ENCODE results near the gene CCDC191. TPM values are rescaled to one million over a fixed set of nuclear protein-coding genes. Genes with fewer than 3 reads are reported as not detected.

Gene CCDC191
- total RNA-seq, 3 donors from 2014 or later: 3.9 to 6.2 (median 5.0) TPM

- H3K4me3 ChIP-seq: no peak overlapping the region
- no peaks in the 10 kb centered on the region for H3K36me3 ChIP-seq (ENCODE audit: low read depth)
- DNase-seq (no peak), ATAC-seq (no peak)
- H3K4me1 ChIP-seq (ENCODE audit: low read depth): no peaks in the 10 kb centered on the region
- no peaks in the 10 kb centered on the region for H3K9me3 ChIP-seq
- intact Hi-C loops (cut with DNase I, micrococcal nuclease): no loop called here
- no peak for TF ChIP-seq CTCF (IDR thresholded peaks at IDR 0.05)
These were observed 21.4 kb downstream of the CCDC191 start for GRCh38 chr3:114034787-114035545.

GRCh38 chr3:114034211-114034610 is 22.1 kb downstream of the CCDC191 start:
- H3K36me3 ChIP-seq (ENCODE audit: low read depth): no peaks in the 10 kb centered on the region

GRCh38 chr3:114033721-114034120 is 22.6 kb downstream of the CCDC191 start:
- TF ChIP-seq CTCF (IDR thresholded peaks at IDR 0.05): no peak
- H3K4me1 ChIP-seq (ENCODE audit: low read depth): no peaks in the 10 kb centered on the region
- DNase-seq (no peak), ATAC-seq (no peak)
- intact Hi-C loops (cut with DNase I, micrococcal nuclease): no loop called here
- H3K4me3 ChIP-seq: no peak overlapping the region
- H3K36me3 ChIP-seq (ENCODE audit: low read depth): no peaks in the 10 kb centered on the region
- H3K9me3 ChIP-seq: no peaks in the 10 kb centered on the region

More at GRCh38 chr3:114034211-114034610, 22.1 kb downstream of the CCDC191 start:
- no peak for DNase-seq
- ATAC-seq: no peak
- Histone ChIP-seq H3K4me1 (ENCODE audit: low read depth) (no peaks in the 10 kb centered on the region), H3K9me3 (no peaks in the 10 kb centered on the region), H3K4me3 (no peak overlapping the region)
- intact Hi-C loops (cut with DNase I, micrococcal nuclease): no loop called here
- TF ChIP-seq CTCF (IDR thresholded peaks at IDR 0.05): no peak

- ATAC-seq (no peak), DNase-seq (no peak)
- H3K36me3 ChIP-seq (ENCODE audit: low read depth): no peaks in the 10 kb centered on the region
- intact Hi-C loops (cut with DNase I, micrococcal nuclease): no loop called here
- no peak overlapping the region for H3K4me3 ChIP-seq
- no peaks in the 10 kb centered on the region for H3K4me1 ChIP-seq (ENCODE audit: low read depth)
- no peaks in the 10 kb centered on the region for H3K9me3 ChIP-seq
- no peak for TF ChIP-seq CTCF (IDR thresholded peaks at IDR 0.05)
These were observed 30.0 kb downstream of the CCDC191 start for GRCh38 chr3:114026331-114026730.

GRCh38 chr3:114025451-114025850 is 30.9 kb downstream of the CCDC191 start:
- ATAC-seq: no peak
- intact Hi-C loops (cut with DNase I, micrococcal nuclease): no loop called here
- H3K36me3 ChIP-seq (ENCODE audit: low read depth): no peaks in the 10 kb centered on the region
- TF ChIP-seq CTCF (IDR thresholded peaks at IDR 0.05): no peak
- H3K4me1 ChIP-seq (ENCODE audit: low read depth): no peaks in the 10 kb centered on the region
- H3K4me3 ChIP-seq: no peak overlapping the region
- no peaks in the 10 kb centered on the region for H3K9me3 ChIP-seq
- no peak for DNase-seq

All from mucosa of descending colon (tissue), 3 donors.